C1 segment of cervical spinal cord (tissue), 14 donors: ENCODE data around the gene FFAR3.
"Not testable (repeated sequence)": the region's sequence is repeated elsewhere in the genome, so short reads cannot be mapped to it uniquely, and the experiment has no call there.

Experiments used
- DNase-seq, 14 donors: peaks; one replicate each; lab custom pipeline; 2025; lab: John Stamatoyannopoulos, UW

The FFAR3 gene

GRCh38 chr19:35349614-35350521 lies 8.4 kb upstream of the FFAR3 start:
- no peak for DNase-seq

GRCh38 chr19:35350591-35350990 lies 7.7 kb upstream of the FFAR3 start:
- DNase-seq, result no peak

GRCh38 chr19:35351411-35352176 lies 6.7 kb upstream of the FFAR3 start:
- DNase-seq, result no peak

- no peak for DNase-seq
These were observed 6.1 kb upstream of the FFAR3 start for GRCh38 chr19:35352177-35352447.

GRCh38 chr19:35352448-35353304 lies 5.6 kb upstream of the FFAR3 start:
- peak in 11 of 14 donors; percentile 3 to 66 (median 42) for DNase-seq

- no peak for DNase-seq
These were observed 4.6 kb upstream of the FFAR3 start for GRCh38 chr19:35353635-35354034.

- DNase-seq, result no peak
These were observed 3.4 kb upstream of the FFAR3 start for GRCh38 chr19:35354898-35355297.

GRCh38 chr19:35355791-35356460 lies 2.3 kb upstream of the FFAR3 start:
- DNase-seq, result no peak

- not testable (repeated sequence) for DNase-seq
These were observed 574 bp downstream of the FFAR3 start for GRCh38 chr19:35358834-35359233.

- DNase-seq, result not testable (repeated sequence)
These were observed 1.1 kb downstream of the FFAR3 start for GRCh38 chr19:35359395-35359794.

- not testable (repeated sequence) for DNase-seq
These were observed 1.8 kb downstream of the FFAR3 start for GRCh38 chr19:35360081-35360480.

- no peak for DNase-seq
These were observed 2.7 kb downstream of the FFAR3 start for GRCh38 chr19:35360880-35361420.

- no peak for DNase-seq
These were observed 4.2 kb downstream of the FFAR3 start for GRCh38 chr19:35362261-35363000.

GRCh38 chr19:35363001-35363590 lies 4.8 kb downstream of the FFAR3 start:
- no peak for DNase-seq

GRCh38 chr19:35363711-35364425 lies 5.6 kb downstream of the FFAR3 start:
- DNase-seq, result no peak

GRCh38 chr19:35365303-35365702 lies 7.0 kb downstream of the FFAR3 start:
- no peak for DNase-seq

GRCh38 chr19:35368378-35368777 lies 10.1 kb downstream of the FFAR3 start:
- DNase-seq, result no peak

- no peak for DNase-seq
These were observed 11.3 kb downstream of the FFAR3 start for GRCh38 chr19:35369522-35369921.

- DNase-seq, result no peak
These were observed 12.5 kb downstream of the FFAR3 start, which contains the start of gene GPR42 for GRCh38 chr19:35370722-35371121. Gene GPR42, plus strand, starts transcription at chr19:35371068. Its CDS starts 292 bp downstream, at chr19:35371360.
